NB4 (cell line): ENCODE results near the gene OR2T1.
"Not testable (repeated sequence)": the region's sequence is repeated elsewhere in the genome, so short reads cannot be mapped to it uniquely, and the experiment has no call there.

Experiments
- DNase-seq: peaks from one replicate; pipeline ENCODE4 v3.0.0; 2010; ENCODE audit warnings: low read depth
- H3K4me3 ChIP-seq: one replicate; pipeline ENCODE4 v1.5.1; 2011; ENCODE audit warnings: mild to moderate bottlenecking, low read depth, low read length, moderate library complexity

Gene OR2T1

DNA sequence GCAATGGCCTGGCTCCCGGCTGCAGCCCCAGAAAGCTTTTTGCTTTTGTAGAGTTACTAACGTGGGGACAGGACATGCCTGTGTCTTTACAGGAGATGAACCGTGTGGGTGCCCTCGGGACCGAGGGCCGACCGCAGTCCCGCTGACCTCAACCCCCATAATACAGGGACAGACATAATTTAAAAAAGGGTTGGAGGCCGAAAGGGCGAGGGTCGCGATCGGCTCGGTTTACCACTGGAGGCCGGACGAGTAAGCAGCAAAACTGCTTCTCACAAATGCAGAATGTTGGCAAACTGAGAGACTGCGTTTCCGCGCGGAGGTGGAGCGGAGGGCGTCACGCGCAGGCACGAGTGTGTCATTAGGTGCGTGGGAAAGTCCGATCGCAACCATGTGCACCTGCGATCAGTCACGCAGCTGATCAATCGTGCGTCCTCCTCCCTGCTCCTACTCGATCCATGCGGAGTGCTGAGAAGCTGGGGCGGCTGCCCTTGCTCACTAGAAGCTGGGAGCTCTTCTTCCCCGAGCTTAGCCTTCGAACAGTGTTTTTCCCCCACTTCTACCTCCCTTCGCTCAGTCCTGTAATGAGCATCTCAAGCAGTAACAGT, 31.1 kb downstream of the OR2T1 start:
- DNase-seq, H3K4me3 ChIP-seq: not testable (repeated sequence)

DNA sequence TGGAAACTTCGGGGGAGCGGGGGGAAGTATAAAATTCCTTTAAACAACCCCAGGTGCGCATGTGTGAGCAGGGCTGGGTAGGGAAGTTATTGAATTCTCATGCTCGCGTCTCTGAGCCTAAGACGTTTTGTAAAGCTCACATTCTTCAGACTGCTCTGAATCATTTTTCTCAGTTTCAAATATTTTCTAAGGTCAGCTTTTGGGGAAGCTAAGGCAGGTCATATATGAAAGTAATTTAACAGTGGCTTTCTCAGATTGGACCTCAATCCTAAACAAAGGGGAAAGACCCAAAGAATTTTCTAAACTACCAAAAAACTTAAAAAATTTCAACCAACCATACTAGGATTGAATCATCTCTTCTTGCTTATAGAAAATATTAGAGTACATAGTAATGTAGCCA, 32.1 kb downstream of the OR2T1 start:
- DNase-seq, H3K4me3 ChIP-seq: not testable (repeated sequence)

DNA sequence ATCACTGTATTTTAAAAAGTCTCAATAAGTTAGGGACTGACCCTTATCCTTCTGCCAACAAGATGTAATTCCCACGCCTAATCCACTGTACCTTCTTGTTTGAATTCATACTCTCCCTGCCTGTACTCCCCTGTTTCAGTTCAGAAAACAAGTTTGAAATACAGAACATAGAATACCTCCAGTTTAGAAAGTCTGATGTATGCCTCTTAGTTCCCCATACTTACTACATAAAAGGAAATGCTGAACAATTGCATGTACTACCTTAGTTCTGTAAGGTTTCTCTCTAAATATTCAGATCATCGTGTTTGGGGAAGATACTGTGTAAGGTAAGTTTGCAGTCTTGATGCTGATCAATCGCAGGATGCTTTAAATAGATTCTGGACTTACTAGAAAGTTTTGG, 33.5 kb downstream of the OR2T1 start:
- not testable (repeated sequence) for DNase-seq, H3K4me3 ChIP-seq

DNA sequence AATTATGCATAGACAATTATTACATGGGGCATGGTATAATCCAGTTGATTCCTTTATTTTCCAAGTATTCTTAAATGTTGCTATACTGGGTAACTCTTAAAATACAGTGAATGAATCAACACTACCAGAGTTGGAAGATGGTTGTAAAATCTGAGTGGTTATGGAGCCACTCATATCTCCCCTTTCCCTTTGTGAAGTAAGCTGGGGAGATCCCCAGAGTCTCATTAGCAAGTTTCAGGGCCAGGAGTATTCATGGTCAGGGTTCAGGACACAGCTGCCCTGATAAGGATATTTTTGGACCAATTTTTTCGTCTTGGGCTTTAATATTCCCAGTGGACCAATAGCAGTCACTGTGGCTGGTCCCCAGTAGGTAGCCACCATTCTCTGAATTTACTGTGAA, 35.8 kb downstream of the OR2T1 start:
- H3K4me3 ChIP-seq, DNase-seq: not testable (repeated sequence)

DNA sequence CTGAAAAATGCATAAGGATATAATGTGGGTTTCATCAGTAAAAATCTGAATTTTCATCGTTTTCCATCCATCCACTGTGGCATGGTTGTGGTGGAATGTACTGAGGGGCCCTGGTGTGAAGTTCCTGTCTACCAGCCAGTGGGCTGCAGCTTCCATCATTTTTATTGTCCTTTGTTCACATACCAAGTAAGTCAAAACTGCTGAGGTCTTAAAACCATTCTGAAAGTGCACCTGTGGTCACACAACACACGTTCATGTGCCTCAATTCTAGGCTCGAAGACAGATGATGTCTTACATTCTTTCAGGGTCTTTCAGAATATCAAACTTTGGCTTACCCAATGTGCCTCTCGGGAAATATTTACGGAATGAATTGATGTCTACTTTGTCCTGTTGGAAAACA, 36.4 kb downstream of the OR2T1 start:
- DNase-seq, H3K4me3 ChIP-seq: not testable (repeated sequence)

- not testable (repeated sequence) for DNase-seq, H3K4me3 ChIP-seq
Observed at GRCh38 chr1:248442500-248443277, 39.8 kb downstream of the OR2T1 start.

GRCh38 chr1:248444603-248445002, 41.8 kb downstream of the OR2T1 start:
- H3K4me3 ChIP-seq, DNase-seq: not testable (repeated sequence)

GRCh38 chr1:248445399-248445798, 42.6 kb downstream of the OR2T1 start, which contains the start of gene OR2T2:
Gene OR2T2, plus strand, starts transcription at chr1:248445637. Its CDS starts 7,161 bp downstream, at chr1:248452798.
- H3K4me3 ChIP-seq, DNase-seq: not testable (repeated sequence)

GRCh38 chr1:248448409-248449074, 45.7 kb downstream of the OR2T1 start:
- DNase-seq, result not testable (repeated sequence)

GRCh38 chr1:248449821-248450465, 47.1 kb downstream of the OR2T1 start:
- not testable (repeated sequence) for DNase-seq, H3K4me3 ChIP-seq

More at GRCh38 chr1:248448409-248449074, 45.7 kb downstream of the OR2T1 start:
- H3K4me3 ChIP-seq, result not testable (repeated sequence)

GRCh38 chr1:248450466-248451145, 47.8 kb downstream of the OR2T1 start:
- H3K4me3 ChIP-seq, DNase-seq: not testable (repeated sequence)

DNA sequence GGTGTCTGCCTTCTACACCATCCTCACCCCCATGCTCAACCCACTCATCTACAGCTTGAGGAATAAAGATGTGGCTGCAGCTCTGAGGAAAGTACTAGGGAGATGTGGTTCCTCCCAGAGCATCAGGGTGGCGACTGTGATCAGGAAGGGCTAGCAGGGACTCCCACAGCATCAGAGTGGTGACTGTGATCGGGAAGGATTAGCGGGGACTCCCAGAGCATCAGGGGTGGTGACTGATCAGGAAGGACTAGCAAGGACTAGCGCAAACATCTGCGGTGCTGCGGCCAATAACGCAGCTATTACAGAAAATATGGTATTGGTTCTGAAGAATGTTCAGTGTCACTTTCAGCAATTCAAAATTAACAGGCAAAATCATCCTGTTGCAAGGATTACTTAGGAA, 50.8 kb downstream of the OR2T1 start:
- not testable (repeated sequence) for DNase-seq, H3K4me3 ChIP-seq

DNA sequence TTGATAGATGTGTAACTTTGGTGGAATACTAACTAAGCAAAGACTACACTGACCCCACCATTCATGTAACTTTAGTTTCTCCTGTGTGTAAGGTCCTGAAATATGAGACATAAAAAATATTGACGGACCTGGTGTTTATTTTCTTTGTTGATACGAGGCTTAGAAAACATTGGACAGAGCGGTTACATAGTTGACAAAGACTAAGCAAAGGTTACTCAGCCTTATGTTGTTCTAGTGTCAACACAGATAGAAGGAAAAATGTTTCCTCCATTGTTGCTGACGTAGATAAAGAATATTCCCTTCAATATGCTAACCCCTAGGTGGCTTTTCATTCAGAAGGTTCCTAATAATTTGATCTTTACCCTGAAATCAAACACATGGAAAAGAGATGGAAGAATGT, 52.2 kb downstream of the OR2T1 start:
- DNase-seq, H3K4me3 ChIP-seq: not testable (repeated sequence)

GRCh38 chr1:248456635-248457034, 53.8 kb downstream of the OR2T1 start:
- DNase-seq, H3K4me3 ChIP-seq: not testable (repeated sequence)
